Hematopoietic multipotent progenitor cell treated with erythropoietin and hydrocortisone succinate and interleukin-3 and kit ligand, for 6 days (in vitro differentiated cells): ENCODE results near the gene ADAD2.

Experiments
- DNase-seq: peaks from one replicate; pipeline ENCODE4 v3.0.0-alpha.2; 2015

The ADAD2 gene

DNA sequence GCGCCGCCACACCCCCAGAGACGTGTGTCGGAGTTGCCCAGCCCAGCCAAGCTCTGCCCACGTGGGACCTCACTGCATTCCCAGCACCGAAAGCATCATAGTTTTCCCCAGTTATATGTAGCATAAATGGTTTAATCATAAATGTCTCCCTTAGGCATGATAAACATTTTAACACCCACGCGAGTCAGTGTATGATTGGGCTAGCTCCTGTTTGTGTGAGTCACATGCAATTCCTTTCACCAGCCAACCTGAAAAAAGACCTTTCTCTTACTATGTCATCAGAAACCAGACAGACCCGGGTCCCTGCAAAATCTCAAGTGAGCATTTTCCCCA is 13.2 kb upstream of the ADAD2 start:
- no peak for DNase-seq

DNA sequence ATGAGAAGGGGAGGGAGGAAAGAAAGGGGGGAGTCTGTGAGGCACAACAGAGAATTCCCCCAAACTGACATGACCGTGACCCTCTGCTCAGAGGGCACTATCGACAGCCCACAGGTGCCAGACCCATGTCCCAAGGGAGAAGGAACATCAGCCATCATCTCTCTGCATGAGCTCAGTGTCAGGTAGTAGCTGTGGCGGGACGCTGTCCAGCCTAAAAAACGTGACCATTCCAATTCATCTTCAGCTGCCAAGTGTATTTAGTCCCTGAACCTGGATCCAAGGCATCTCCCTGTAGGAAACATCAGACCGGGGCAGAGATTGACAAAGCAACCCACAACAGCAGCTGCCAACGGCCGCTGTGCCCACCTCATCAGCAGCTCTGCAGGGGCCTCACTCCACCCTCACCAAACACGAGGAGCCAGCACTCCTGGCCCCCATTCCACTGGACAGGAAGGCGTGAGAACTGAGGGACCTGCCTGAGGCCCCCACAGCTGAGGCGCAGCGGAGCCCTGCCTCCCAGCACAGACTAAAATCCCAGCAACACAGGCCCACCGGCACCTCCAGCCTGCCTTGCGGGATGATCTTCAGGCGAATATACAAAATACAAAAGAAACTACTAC is 12.7 kb upstream of the ADAD2 start:
- DNase-seq: no peak

DNA sequence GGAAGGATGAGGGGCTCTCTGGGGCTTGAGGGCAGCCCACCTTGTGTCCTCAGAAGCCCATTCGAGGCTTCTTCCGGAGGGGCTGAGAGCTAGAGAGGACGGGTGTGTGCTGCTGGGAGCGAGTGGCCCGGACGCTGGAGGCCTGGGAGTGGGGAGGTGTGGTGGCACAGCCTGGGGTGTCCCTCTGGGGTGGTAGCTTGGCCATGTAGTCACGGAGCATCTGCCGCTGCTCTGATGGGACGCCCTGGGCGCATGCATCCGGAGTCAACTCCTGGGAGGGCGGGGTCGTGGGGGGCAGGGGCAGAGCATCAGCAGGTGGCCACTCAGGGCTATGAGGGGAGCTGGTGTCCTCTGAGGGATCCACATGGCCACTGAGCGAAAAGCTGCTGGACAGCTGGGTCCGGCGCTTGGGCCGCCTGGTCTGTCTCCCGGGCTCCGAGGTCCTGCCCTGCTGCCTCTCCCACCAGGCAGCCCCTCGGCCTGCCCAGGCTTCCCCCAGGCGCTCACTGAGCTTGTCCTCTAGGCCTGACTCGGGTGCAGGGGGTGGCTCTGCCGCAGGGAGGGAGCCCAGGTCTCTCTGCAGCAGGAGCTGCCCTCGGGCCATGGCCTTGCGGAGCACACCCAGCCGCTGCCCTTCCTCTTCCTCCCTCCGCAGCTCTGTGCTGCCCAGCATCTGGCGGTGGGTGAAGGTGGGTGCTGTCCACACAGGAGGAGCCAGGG is 11.9 kb upstream of the ADAD2 start:
- DNase-seq: no peak

DNA sequence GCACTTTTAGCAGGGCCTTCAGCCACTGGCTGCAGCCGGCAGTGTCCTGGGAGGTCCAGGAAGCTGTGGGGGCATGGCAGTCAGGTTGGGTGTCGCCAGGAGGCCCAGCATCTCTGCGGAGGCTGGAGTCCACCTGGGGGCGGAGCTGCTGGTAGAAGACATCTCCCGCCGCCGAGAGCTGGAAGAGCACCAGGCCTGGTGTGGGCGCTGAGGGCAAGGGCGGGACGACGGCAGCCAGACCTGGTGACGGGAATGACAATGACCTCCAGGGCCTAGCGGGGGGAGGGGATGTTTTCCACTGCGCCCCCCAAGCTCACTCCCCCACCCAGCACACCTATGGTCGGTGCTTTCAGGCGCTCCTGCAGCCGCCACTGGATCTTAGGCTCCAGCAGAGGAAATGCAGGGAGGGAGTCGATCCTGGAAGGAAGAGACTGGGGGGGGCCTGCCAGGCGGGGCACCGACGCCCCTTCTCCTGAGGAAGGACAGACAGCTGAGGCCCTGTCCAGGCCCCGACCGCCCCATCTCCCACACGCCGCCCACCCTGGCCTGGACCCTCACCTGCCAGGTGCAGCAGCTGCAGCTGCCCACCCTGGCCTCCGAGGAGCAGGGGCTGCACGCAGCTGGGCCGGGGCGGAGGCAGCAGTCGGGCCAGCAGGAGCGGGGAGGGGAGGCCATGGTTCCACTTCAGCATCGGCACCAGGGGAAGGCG is 11.2 kb upstream of the ADAD2 start:
- no peak for DNase-seq

DNA sequence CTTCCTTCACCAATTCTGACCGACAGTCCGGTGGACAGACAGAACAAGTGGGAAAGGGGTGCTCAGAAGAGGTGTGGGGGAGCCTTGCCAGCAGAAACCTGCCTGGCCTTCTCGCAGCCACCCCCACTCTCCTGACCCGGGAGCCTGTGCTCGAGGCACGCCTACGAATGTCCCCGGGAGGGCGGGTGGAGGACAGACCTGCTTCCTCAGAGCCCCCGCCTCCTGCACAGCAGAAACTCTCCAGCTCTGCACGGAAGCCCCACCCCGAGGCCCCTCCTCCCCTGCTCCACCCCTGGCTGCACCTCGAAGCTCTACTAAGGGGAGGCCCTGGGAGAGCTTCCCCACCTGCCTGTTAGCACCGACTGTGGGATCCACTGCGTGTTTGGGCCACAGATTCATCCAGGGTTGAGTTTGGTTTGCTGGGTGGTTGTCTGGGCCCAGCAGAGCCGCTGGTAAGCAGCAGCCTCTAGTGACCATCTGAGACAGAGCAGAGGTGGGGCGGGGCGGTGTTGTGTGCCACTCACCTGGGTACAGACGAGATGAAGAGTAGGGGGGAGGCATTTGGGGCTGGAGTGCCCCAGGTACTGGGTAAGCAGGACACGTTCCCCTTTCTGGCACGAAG is 10.3 kb upstream of the ADAD2 start:
- no peak for DNase-seq

DNA sequence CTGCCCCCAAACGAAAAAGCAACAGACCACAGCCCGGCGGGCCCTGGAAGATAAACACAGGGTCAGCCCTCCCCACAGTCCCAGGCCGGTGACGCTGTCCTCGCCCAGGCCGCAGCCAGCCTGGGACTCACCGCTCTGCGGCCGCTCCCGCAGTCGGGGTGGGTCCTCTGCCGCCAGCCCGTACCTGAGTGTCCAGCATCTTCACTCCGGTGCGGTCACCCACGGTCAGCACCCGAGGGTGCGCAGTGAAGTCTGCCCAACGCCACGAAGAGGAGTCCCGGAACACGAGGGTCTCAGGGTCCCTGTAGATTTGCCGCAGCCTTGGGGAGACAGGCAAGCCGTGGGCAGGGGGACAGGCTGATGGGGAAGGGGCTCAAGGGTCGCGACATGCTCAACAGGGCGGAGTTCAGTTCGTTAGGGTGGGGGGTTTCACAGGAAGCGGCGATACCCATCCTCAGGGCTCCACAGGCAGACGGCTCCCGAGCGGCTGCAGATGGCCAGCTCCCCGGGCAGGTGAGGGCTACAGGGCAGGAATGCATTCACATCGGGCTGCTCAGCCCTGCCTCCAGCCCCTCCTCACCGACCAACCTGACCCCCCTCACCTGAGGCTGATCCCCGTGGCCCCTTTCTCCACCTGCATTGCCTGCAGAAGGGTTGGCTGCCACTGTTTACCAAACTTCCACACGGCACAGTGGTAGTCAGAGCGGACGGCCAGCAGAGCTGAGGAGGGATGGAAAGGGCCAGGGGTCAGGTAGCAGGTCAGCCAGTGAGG is 9.6 kb upstream of the ADAD2 start:
- DNase-seq: no peak

DNA sequence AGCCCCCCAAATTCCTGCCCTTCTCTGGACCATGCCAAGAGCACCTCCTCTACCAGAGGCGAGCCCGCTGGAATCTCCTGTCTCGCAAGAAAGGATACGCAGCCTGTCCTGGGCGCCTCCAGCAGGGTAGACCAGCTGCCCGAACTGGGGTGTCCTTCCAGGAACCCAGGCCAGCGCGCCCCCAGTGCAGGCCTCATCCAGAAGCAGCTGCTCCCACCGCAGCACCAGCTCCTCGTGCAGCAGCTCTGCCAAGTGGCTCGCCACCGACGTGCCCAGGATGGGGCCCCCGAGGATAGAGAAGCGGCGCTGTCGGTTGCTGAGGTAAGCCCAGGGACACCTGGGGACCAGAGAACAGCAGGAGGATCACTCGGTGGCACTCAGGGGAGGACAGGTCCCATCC is 8.9 kb upstream of the ADAD2 start:
- no peak for DNase-seq

DNA sequence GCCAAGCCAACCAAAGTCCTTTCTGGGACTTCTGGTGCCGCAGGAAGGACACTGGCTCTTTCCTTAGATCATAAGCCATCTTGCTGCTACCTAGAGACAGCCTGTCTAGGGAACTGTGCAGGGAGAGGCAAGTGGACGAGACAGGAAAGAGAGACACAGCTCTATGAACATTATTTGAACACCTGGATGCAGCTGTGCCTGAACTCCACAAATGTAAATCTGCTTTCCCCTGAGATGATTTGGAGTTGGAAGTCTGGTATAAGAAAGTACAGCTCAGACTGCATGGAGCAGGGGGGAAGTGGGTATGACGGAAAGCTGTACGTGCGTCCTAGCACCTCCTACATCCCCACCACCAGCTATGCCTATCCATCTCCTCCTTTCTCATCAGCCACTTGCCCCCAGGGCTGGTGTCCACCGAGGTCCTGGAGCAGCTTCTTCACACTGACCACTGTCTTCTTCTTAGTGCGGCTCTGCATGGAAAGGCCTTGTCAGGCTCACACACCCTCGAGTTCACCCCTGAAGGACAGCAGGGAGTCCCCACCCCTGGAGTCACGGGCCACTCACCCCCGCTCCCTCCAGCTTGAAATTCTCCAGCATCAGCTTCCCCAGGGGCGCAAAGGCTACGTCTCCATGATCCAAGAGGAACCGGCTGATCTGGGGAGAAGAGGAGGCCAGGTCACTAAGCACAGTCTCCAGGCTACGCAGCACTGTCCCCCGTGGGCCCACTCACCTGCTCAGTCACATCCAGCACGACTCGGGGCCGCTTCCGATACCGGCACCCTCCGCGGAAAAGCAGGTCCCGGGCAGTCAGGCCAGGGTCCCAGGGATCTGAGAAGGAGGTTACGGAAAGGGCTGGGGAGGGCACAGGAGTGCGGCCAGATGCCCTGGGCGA is 8.0 kb upstream of the ADAD2 start:
- DNase-seq: no peak

DNA sequence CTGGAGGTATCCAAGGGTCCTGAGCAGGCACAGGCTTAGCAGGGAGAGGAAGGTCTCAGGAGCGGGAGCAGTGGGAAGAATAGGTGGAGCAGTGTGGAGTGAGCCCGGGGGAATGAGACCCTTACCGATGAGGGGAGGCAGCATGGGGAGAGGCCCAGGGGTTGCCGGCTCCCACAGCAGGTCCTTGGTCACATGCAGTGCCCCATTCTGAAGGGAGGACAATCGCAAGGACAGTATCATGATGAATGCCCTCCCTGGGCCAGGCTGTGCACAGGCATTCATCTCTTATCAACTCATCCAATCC is 7.4 kb upstream of the ADAD2 start:
- DNase-seq: no peak

DNA sequence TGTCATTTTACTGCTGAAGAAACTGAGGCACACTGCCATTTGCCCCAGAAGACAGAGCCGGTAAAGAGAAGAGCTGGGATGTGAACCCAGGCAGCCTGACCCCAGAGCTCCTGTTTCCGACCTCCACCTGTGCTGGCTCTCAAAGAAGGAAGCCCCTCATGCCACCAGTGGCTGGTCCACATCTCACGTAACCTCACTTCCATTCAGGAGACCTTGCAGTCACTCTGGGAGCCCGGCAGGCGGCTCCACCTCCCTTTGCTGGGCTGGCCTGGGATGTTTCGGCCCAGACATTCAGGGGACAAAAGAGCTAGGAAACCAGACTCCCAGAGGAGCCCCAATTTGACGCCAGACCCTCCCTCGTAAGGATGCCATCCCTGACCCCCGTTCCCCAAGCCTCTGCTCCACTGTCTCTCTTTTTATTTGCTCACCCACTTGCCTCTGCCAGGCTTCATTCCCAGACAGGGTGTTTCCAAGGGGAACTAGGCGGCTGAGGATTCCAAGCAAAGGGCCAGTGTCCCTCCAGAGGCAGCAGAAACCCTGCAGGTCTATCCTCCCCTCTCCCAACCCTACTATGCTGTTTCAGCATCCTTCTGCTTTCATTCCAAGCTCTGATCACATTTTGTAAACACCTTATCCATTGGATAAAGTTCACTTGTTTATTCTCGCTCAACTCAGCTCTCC is 6.9 kb upstream of the ADAD2 start:
- DNase-seq: no peak

DNA sequence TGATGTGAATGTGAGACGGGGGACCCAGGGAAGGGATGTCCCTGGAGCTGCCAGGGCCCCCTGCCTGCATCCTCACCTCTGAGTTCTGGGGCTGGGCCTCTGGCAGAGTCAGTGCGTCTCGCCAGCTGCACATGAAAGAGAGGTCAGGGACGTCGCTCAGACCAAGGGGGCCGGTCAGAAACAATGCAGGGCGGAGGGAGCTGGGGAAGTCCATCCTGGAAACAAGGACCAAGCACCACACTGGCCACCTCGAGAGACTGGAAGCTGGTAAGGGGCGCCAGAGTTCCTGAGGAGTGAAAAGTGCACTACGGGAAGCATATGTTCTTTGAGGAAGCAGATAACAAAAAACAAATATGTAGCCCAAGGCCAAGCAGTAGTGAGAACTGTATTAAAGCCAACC is 6.2 kb upstream of the ADAD2 start:
- DNase-seq: no peak

DNA sequence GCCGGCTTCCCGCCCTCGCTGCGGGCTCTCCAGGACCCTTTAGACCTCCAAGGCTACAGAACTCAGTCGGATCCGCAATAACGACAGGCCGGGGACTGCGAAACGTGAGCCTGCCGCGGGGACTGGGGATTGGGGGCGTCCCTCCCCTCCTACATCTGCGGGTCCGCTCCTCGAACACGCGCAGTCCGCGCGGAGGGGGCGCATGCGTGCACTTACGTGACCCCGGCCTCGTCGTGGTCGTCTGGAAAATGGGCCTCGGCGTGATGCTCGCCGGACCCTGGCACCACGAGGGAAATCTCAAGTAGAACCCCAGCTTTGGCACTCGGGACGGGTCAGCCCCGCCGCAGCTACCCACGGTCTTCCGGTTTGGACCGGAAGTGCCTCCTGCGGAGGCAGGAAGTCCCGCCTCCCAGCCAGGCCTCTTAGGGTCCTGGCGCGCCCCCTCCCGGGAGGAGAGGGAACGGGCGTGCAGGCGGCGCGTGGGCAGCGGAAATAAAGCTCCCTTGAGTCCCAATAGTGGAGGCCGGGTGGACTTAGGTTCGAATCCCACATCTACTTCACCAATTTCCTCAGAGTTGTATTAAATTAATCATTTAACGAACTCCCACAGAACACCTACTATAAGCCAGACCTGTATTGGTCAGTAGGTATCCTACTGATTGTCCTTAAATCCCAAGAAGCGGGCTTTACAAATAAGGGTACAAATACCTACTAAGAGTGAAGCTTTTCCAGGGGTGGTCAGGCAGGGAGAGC is 4.1 kb upstream of the ADAD2 start, which contains the start of gene TAF1C:
Gene TAF1C, minus strand, starts transcription at position 373 of the 753 bp plus-strand sequence. CDS start 2,069 bp downstream, outside the sequence.
- peak; percentile 97 for DNase-seq

DNA sequence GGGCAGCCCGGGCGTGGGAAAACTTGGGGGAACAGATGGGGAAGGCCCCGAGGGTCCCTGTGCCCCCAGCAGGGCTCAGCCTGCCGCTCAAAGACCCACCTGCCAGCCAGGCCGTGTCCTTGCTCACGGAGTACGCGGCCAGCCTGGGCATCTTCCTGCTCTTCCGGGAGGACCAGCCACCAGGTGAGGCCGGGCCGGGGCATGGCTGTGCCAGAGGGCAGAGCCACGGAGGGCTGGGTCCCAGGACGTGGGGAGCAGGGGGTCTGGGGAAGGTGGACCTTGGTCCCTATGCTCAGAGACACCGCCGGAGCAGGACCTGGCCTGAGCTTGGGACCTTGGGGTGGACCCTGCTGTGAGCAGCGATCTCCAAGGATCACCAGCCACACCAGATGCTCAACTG is 509 bp downstream of the ADAD2 start:
- no peak for DNase-seq

DNA sequence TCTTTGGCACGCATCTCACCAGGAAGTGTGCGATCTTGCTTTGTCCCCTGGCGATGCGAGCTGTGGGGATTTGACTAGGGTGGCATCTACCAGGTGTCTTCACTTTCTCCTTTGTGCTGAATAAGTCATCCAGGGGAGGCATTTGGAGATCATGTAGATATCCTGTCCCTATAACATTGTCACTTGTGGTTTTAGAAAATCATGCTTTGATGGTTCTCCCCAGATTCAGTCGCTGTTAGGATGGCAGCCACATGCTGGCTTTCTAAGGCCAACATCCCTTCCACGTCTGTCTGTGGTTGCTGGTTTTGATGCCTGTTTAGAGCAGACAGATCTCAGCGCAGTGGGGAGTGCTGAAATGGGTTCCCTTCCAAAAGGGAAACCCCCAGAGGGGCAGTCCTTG is 2.5 kb downstream of the ADAD2 start:
- DNase-seq: no peak

DNA sequence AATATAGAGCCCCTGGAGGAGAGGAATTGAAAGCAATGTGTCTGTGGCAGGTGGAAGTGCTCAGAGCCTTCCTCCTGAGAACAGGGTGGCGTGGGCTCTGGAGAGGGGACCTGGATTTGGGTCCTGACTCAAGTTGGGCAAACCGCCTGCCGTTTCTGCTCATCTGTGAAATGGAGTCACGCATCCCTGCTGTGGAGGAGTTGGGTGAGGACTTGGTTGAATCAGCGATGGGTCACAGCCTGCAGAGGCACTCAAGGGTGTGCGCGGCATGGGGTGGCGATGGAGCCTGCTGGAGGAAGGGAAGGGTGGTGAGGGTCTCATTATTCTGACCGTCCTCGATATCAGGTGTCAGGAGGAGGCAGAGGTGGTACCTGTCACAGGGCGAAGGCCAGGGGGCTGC is 3.1 kb downstream of the ADAD2 start:
- DNase-seq: no peak

DNA sequence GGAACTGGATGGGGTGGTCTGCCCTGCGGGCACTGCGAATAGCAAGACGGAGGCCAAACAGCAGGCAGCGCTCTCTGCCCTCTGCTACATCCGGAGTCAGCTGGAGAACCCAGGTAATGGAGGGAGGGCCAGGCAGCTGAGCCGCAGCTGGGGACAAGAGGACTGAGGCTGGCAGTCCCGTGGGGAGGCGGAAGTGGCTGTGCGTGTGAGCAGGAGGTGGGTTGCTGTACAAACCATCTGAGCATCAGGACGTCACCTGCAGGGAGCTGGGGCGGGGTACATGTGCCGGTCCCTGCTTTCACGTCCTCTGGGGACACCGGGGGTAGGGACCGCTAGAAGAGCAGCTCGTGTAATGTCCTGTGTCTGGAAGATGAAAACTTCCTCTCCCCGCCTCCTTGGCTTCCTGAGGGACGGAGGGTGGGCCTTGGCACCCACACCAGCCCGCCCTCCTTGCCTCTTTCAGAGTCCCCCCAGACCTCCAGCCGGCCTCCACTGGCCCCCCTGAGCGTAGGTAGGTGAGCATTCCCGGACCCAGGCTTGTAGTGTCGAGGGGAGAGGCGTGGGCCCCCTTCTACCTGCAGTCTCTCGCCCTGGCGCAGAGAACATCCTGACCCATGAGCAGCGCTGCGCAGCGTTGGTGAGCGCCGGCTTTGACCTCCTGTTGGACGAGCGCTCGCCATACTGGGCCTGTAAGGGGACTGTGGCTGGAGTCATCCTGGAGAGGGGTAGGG is 3.7 kb downstream of the ADAD2 start:
- no peak for DNase-seq

DNA sequence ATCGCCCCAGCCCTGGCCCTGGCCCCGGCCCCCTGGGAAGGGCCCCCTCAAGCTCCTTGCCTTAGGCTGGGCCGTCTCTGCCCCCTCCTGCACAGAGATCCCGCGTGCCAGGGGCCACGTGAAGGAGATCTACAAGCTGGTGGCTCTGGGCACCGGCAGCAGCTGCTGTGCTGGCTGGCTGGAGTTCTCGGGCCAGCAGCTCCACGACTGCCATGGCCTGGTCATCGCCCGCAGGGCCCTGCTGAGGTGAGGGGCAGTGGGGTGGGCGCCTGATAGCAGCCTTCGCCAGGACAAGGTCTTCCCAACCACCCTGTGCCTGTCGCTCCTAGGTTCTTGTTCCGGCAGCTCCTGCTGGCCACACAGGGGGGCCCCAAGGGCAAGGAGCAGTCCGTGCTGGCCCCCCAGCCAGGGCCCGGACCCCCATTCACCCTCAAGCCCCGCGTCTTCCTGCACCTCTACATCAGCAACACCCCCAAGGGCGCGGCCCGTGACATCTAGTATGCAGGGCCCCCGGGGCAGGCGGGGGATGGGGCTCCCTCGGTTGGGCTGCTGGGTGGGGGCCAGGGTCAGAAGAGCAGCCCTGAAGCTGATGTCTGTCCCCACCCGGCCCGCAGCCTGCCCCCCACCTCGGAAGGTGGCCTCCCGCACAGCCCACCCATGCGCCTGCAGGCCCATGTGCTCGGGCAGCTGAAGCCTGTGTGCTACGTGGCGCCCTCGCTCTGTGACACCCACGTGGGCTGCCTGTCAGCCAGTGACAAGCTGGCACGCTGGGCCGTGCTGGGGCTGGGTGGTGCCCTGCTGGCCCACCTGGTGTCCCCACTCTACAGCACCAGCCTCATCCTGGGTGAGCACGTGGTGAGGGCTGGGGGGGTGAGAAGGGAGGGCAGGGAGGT is 4.5 kb downstream of the ADAD2 start:
- no peak for DNase-seq

DNA sequence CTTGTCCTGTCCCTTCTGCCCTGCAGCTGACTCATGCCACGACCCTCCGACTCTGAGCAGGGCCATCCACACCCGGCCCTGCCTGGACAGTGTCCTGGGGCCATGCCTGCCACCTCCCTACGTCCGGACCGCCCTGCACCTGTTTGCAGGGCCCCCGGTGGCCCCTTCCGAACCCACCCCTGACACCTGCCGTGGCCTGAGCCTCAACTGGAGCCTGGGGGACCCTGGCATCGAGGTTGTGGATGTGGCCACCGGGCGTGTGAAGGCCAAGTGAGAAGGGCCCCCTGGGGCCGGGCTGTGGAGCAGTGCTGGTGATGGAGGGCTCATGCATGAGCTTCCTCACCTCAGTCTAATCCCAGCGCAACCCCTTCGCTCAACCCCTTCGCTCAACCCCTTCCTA is 5.1 kb downstream of the ADAD2 start:
- DNase-seq: no peak
